ENCODE results near the gene NRBF2.
A peak's percentile ranks its signal among the peaks of the same experiment; 100 is the strongest.

NRBF2 gene

GRCh38 chr10:63156236-63156635 lies 23.1 kb downstream of the NRBF2 start:
- no peaks in the 10 kb centered on the region for H3K4me1 ChIP-seq (ENCODE audit: insufficient read depth, low read length)
- no peak overlapping the region for H3K27ac ChIP-seq (ENCODE audit: low read length)
- TF ChIP-seq CTCF (IDR thresholded peaks at IDR 0.05; ENCODE audit: borderline replicate concordance, extremely low read depth, low read length, poor library complexity, severe bottlenecking) = no peak
- no peak for TF ChIP-seq EZH2 (IDR thresholded peaks at IDR 0.05; ENCODE audit: borderline replicate concordance, low read depth, low read length, severe bottlenecking)
- H3K27me3 ChIP-seq (ENCODE audit: insufficient read depth, low read length, poor library complexity) = no peaks in the 10 kb centered on the region
- H2AFZ ChIP-seq (ENCODE audit: low read depth, low read length) = no peak overlapping the region
- no peak overlapping the region for H3K4me2 ChIP-seq (ENCODE audit: insufficient read depth, low read length)
- peaks cover 9% of the 10 kb centered on the region for H4K20me1 ChIP-seq (ENCODE audit: insufficient read depth, low read length)
- peaks cover 34% of the 10 kb centered on the region for H3K36me3 ChIP-seq (ENCODE audit: insufficient read depth, low read length)
- H3K9me3 ChIP-seq (ENCODE audit: insufficient read depth, low read length, severe bottlenecking) = no peaks in the 10 kb centered on the region
- no peak overlapping the region for H3K9ac ChIP-seq (ENCODE audit: low read depth, low read length)
- DNase-seq (no peak), ATAC-seq (ENCODE audit: insufficient read depth, low read depth) (no peak)
- no peaks in the 10 kb centered on the region for H3K79me2 ChIP-seq (ENCODE audit: insufficient read depth, low read length)
- no peak overlapping the region for H3K4me3 ChIP-seq (ENCODE audit: low read depth in 1 of 2, low read length in 2 of 2)

GRCh38 chr10:63157845-63158624 lies 24.9 kb downstream of the NRBF2 start:
- ATAC-seq (ENCODE audit: insufficient read depth, low read depth) (peak; percentile 78), DNase-seq (peak; percentile 52)
- Histone ChIP-seq H3K9ac (ENCODE audit: low read depth, low read length) (no peak overlapping the region), H3K27me3 (ENCODE audit: insufficient read depth, low read length, poor library complexity) (no peaks in the 10 kb centered on the region), H3K27ac (ENCODE audit: low read length) (no peak overlapping the region), H2AFZ (ENCODE audit: low read depth, low read length) (no peak overlapping the region), H3K4me2 (ENCODE audit: insufficient read depth, low read length) (no peak overlapping the region), H3K4me1 (ENCODE audit: insufficient read depth, low read length) (no peaks in the 10 kb centered on the region), H3K4me3 (ENCODE audit: low read depth in 1 of 2, low read length in 2 of 2) (no peak overlapping the region), H3K9me3 (ENCODE audit: insufficient read depth, low read length, severe bottlenecking) (no peaks in the 10 kb centered on the region), H3K36me3 (ENCODE audit: insufficient read depth, low read length) (peaks cover 24% of the 10 kb centered on the region), H4K20me1 (ENCODE audit: insufficient read depth, low read length) (peaks cover 9% of the 10 kb centered on the region), H3K79me2 (ENCODE audit: insufficient read depth, low read length) (no peaks in the 10 kb centered on the region)
- peak; percentile 83 for TF ChIP-seq CTCF (IDR thresholded peaks at IDR 0.05; ENCODE audit: borderline replicate concordance, extremely low read depth, low read length, poor library complexity, severe bottlenecking)
- TF ChIP-seq EZH2 (IDR thresholded peaks at IDR 0.05; ENCODE audit: borderline replicate concordance, low read depth, low read length, severe bottlenecking) = no peak

- no peak overlapping the region for H2AFZ ChIP-seq (ENCODE audit: low read depth, low read length)
- ATAC-seq (ENCODE audit: insufficient read depth, low read depth) = 0 out of 3 replicates have a peak, but pooled peaks have one; percentile 23
- no peak for DNase-seq
- H3K79me2 ChIP-seq (ENCODE audit: insufficient read depth, low read length) = no peaks in the 10 kb centered on the region
- H3K36me3 ChIP-seq (ENCODE audit: insufficient read depth, low read length) = peaks cover 22% of the 10 kb centered on the region
- H3K4me1 ChIP-seq (ENCODE audit: insufficient read depth, low read length) = no peaks in the 10 kb centered on the region
- H3K27ac ChIP-seq (ENCODE audit: low read length) = no peak overlapping the region
- H3K4me3 ChIP-seq (ENCODE audit: low read depth in 1 of 2, low read length in 2 of 2) = no peak overlapping the region
- H4K20me1 ChIP-seq (ENCODE audit: insufficient read depth, low read length) = peaks cover 9% of the 10 kb centered on the region
- H3K9me3 ChIP-seq (ENCODE audit: insufficient read depth, low read length, severe bottlenecking) = no peaks in the 10 kb centered on the region
- H3K9ac ChIP-seq (ENCODE audit: low read depth, low read length) = no peak overlapping the region
- no peak overlapping the region for H3K4me2 ChIP-seq (ENCODE audit: insufficient read depth, low read length)
- H3K27me3 ChIP-seq (ENCODE audit: insufficient read depth, low read length, poor library complexity) = no peaks in the 10 kb centered on the region
- no peak for TF ChIP-seq EZH2 (IDR thresholded peaks at IDR 0.05; ENCODE audit: borderline replicate concordance, low read depth, low read length, severe bottlenecking)
- no peak for TF ChIP-seq CTCF (IDR thresholded peaks at IDR 0.05; ENCODE audit: borderline replicate concordance, extremely low read depth, low read length, poor library complexity, severe bottlenecking)
These were observed 28.5 kb downstream of the NRBF2 start for GRCh38 chr10:63161592-63161991.
